Natural killer cell (primary cell): ENCODE results near the gene METRN. TPM values are rescaled to one million over a fixed set of nuclear protein-coding genes. Genes with fewer than 3 reads are reported as not detected.

Experiments used
- ATAC-seq, 3 donors: fragments of 150-1000 bp in 2 of 3; fragments of 200-7000 bp in 1 of 3; cut with Tn5 transposase; 1 replicate in 1 of 3; 2 replicates in 2 of 3; pipeline ENCODE4 v1.10.0; 2021; ENCODE audit warnings: mild to moderate bottlenecking in 2 of 3, moderate library complexity in 2 of 3
- DNase-seq, 2 donors: peaks; one replicate each; pipeline versions ENCODE4 v3.0.0 to v3.0.0-alpha.2; 2013 to 2021; ENCODE audit warnings: mixed read lengths in 1 of 2
- H3K27ac ChIP-seq: one replicate; pipeline ENCODE4 v1.5.1; 2013; ENCODE audit warnings: mild to moderate bottlenecking, low read length
- H3K27me3 ChIP-seq: one replicate; pipeline ENCODE4 v1.6.1; 2013; ENCODE audit warnings: low read length; ENCODE audit not compliant: control insufficient read depth, insufficient read depth
- H3K36me3 ChIP-seq: one replicate; pipeline ENCODE4 v1.6.1; 2013; ENCODE audit warnings: low read length; ENCODE audit not compliant: control insufficient read depth, insufficient read depth
- H3K4me1 ChIP-seq: one replicate; pipeline ENCODE4 v1.6.1; 2013; ENCODE audit warnings: low read length; ENCODE audit not compliant: control insufficient read depth, insufficient read depth
- H3K4me3 ChIP-seq: one replicate; pipeline ENCODE4 v1.5.1; 2013; ENCODE audit warnings: low read length
- H3K9me3 ChIP-seq: one replicate; pipeline ENCODE4 v1.6.1; 2013; ENCODE audit warnings: low read length; ENCODE audit not compliant: control insufficient read depth, insufficient read depth
- H3K27ac Mint-ChIP-seq, 2 donors: one replicate each; pipeline ENCODE4 v1.8.0; 2022; ENCODE audit warnings: mild to moderate bottlenecking in 2 of 2, mixed read lengths in 2 of 2, moderate library complexity in 1 of 2
- H3K27me3 Mint-ChIP-seq, 2 donors: one replicate each; pipeline ENCODE4 v1.8.0; 2022; ENCODE audit warnings: low read depth in 2 of 2, mixed read lengths in 2 of 2
- H3K36me3 Mint-ChIP-seq: one replicate; pipeline ENCODE4 v1.8.0; 2022; ENCODE audit warnings: mixed read lengths
- H3K4me1 Mint-ChIP-seq, 2 donors: one replicate each; pipeline ENCODE4 v1.8.0; 2022; ENCODE audit warnings: mixed read lengths in 2 of 2
- H3K4me3 Mint-ChIP-seq: one replicate; pipeline ENCODE4 v1.8.0; 2022; ENCODE audit warnings: mild to moderate bottlenecking, moderate library complexity, mixed read lengths
- H3K9me3 Mint-ChIP-seq, 2 donors: one replicate each; pipeline ENCODE4 v1.8.0; 2022; ENCODE audit warnings: mixed read lengths in 2 of 2
- WGBS: methylation state at CpG from one replicate; pipeline ENCODE4 v1.1.7; 2013; ENCODE audit warnings: missing lambda C conversion rate; ENCODE audit not compliant: insufficient coverage; 5-methylcytosine and 5-hydroxymethylcytosine counted together
- intact Hi-C: fragments of 100-400 bp; cut with micrococcal nuclease; formaldehyde crosslinking; loops from one replicate; pipeline ENCODE4 v1.14.2; 2022
- total RNA-seq, 4 donors: library from RNA; stranded (reverse); fragments of 120-200 nt in 1 of 4; gene quantifications; one replicate each; pipeline versions ENCODE4 v1.2.3 to v1.2.4, GENCODE V29; 2013 to 2022
- TF ChIP-seq, protein P1 (sequence below): fragments of 200-600 bp; IDR thresholded peaks from one replicate; pipeline ENCODE4 v1.8.0; 2022; ENCODE audit warnings: antibody characterized with exemption

METRN gene
- total RNA-seq, 3 donors from 2014 or later (not counting 1 experiment from before 2014, with no cell fraction given), result 11.8 to 16.6 (median 14.3) TPM

DNA sequence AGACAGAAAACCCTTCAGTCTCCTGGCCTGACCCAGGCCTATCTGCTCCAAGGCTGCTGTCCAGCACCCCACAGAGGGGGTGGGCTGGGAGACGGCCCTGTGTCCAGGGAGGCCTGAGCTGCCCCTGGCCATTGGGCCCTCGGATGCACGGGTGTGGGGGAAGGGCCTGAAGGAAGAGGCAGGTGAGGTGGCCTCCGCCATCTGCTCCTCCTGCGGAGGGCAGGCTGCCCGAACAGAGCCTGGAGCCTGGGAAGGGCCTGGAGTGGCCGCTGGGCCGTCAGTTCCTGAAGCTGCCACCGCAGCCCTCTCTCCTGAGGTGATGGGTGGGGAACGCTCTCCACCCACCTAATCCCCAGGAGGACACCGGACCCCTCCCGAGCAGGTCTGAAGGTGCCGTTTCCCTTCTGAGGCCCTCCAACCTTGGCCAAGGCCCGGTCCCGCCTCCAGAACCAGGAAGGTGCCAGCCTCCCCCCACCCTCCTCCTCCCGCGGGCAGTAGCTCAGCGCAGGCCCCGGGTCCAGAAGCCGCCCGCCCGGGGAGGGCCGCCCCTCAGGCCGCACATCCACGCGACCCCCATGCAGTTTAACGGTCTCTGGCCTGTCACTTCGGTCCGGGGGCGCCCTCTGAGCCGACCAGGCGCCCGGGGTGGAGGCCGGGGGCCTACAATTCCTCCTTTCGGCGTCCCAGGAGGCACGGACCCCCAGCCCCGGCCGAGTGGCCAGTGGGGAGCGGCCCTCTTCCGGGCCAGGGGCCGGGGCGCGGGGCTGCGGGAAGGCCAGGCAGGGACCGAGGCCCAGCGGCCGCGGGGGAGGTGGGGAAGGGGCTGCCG lies 10.2 kb upstream of the METRN start:
- TF ChIP-seq, protein P1, sequence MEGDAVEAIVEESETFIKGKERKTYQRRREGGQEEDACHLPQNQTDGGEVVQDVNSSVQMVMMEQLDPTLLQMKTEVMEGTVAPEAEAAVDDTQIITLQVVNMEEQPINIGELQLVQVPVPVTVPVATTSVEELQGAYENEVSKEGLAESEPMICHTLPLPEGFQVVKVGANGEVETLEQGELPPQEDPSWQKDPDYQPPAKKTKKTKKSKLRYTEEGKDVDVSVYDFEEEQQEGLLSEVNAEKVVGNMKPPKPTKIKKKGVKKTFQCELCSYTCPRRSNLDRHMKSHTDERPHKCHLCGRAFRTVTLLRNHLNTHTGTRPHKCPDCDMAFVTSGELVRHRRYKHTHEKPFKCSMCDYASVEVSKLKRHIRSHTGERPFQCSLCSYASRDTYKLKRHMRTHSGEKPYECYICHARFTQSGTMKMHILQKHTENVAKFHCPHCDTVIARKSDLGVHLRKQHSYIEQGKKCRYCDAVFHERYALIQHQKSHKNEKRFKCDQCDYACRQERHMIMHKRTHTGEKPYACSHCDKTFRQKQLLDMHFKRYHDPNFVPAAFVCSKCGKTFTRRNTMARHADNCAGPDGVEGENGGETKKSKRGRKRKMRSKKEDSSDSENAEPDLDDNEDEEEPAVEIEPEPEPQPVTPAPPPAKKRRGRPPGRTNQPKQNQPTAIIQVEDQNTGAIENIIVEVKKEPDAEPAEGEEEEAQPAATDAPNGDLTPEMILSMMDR, result no peak
- H3K4me3 ChIP-seq, result no peak overlapping the region
- H3K36me3 ChIP-seq, result no peaks in the 10 kb centered on the region
- no peak for ATAC-seq
- H3K9me3 ChIP-seq, result peaks cover 3% of the 10 kb centered on the region
- H3K27ac Mint-ChIP-seq, result no peak overlapping the region
- WGBS, result 21% methylated on average over 46 of the region's 50 CpGs
- intact Hi-C loops, result no loop called here
- no peaks in the 10 kb centered on the region for H3K9me3 Mint-ChIP-seq
- H3K4me3 Mint-ChIP-seq, result no peak overlapping the region
- H3K27me3 ChIP-seq, result peaks cover 56% of the 10 kb centered on the region
- peaks cover 16% of the 10 kb centered on the region for H3K4me1 ChIP-seq
- no peaks in the 10 kb centered on the region for H3K36me3 Mint-ChIP-seq
- H3K4me1 Mint-ChIP-seq, result no peaks in the 10 kb centered on the region
- no peak for DNase-seq
- H3K27me3 Mint-ChIP-seq, result peaks cover 19 to 27% of the 10 kb centered on the region in 2 donors
- no peak overlapping the region for H3K27ac ChIP-seq

DNA sequence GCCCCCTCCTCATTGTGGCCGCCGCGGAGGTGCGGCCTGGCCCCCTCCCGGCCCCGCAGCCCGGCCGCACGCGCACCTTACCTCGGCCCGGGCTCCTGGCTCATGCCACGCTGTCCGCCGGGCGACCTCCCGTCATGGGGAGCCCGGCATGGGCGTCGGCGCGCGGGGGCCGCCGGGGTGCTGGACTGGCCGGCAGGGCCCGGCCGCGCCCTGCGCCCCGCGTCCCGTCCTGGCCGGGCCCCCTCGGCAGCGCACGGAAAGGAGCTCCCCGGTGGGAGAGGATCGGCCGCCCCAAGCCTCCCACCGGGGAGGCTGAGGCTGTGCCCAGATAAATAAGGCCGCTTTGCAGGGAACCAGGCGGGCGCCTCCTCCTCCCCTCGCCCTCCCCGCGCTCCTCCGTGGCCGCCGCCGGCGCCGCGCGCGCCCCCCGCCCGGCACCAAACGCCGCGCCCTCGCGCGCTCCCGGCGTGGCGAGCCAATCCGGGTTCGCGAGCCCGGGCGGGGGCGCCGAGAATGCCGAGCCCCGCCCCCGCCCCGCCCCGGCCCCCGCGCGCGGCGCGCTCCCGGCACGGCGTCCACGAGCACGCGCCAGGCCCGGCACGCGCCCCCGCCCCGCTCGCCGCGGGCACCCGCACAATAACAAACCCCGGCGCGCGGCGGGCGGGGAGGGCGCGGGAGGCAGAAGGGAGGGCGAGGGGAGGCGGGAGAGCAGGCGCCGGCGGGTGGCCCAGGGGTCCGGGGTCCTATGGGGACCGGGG lies 9.3 kb upstream of the METRN start, which contains the start of gene FBXL16:
Gene FBXL16 (minus strand): TSS at position 371 of the 758 bp plus-strand sequence. CDS start 8,396 bp downstream, outside the sequence.
- TF ChIP-seq, protein P1, result no peak
- H3K4me3 ChIP-seq, result no peak within 1 kb of the TSS
- no peaks in the 10 kb centered on the region for H3K36me3 ChIP-seq
- peak in 1 of 3 donors; percentile 21 for ATAC-seq
- peaks cover 9% of the 10 kb centered on the region for H3K4me1 ChIP-seq
- DNase-seq, result no peak
- no peaks in the 10 kb centered on the region for H3K36me3 Mint-ChIP-seq
- H3K27ac ChIP-seq, result no peak within 1 kb of the TSS
- H3K9me3 ChIP-seq, result no peaks in the 10 kb centered on the region
- H3K4me3 Mint-ChIP-seq, result no peak within 1 kb of the TSS
- no peaks in the 10 kb centered on the region for H3K9me3 Mint-ChIP-seq
- peaks cover 54% of the 10 kb centered on the region for H3K27me3 ChIP-seq
- peaks cover 19 to 24% of the 10 kb centered on the region in 2 donors for H3K27me3 Mint-ChIP-seq
- H3K4me1 Mint-ChIP-seq, result no peaks in the 10 kb centered on the region
- H3K27ac Mint-ChIP-seq, result no peak within 1 kb of the TSS
- intact Hi-C loops, result no loop called here
- 1% methylated on average over 115 of the region's 115 CpGs for WGBS

DNA sequence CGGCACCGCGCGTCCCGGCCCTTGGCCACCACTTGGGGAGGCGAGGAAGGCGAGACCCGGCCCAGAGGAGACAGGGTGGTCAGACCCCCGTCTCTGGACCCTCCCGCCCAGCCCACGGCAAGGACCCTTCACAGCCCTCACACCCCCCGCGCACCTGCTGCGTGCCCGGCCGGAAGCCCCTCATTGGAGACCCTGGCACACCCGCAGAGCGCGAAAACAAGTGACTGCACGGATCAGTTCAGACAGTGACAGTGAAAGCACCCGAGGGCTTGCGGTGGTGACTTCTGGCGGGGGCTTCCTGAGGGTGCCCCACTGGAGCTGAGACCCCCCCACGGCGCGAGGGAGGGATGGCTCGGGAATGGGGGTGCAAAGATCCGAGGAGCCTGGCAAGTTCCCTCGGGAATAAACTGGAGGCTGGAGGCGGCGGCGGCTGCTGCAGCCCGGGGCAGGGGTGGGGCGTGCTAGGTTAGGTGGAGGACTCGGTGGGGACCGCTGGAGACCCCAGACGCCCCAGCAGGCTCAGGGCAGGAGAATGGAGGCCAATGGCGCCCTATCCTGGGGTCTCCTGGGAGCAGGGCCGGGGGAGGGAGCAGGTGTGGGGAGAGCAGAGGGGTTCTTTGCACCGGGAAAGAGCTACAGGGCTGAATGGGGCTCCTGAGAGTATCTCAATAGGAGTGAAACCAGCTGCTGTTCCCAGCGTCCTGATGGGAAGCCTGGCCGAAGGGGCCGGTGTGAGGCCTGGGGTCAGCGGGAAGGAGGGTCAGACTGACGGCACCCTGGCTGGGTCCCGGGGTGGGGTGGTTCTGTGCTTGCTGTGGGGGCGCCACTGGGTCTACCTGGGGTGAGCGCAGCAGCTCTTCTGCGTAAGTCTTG lies 8.5 kb upstream of the METRN start:
- 8% methylated on average over 49 of the region's 49 CpGs for WGBS
- Histone ChIP-seq H3K4me1 (peaks cover 6% of the 10 kb centered on the region), H3K27me3 (peaks cover 50% of the 10 kb centered on the region), H3K9me3 (no peaks in the 10 kb centered on the region), H3K4me3 (no peak overlapping the region), H3K36me3 (no peaks in the 10 kb centered on the region), H3K27ac (no peak overlapping the region)
- DNase-seq (no peak), ATAC-seq (no peak)
- Mint-ChIP-seq H3K4me1 (no peaks in the 10 kb centered on the region), H3K27ac (no peak overlapping the region), H3K4me3 (no peak overlapping the region), H3K9me3 (no peaks in the 10 kb centered on the region), H3K27me3 (peaks cover 19 to 24% of the 10 kb centered on the region in 2 donors), H3K36me3 (no peaks in the 10 kb centered on the region)
- intact Hi-C loops, result no loop called here
- TF ChIP-seq, protein P1, result no peak
